Measurements from ENCODE around the gene DNAJC11. TPM values are rescaled to one million over a fixed set of nuclear protein-coding genes. Genes with fewer than 3 reads are reported as not detected.
"Not testable (repeated sequence)": the region's sequence is repeated elsewhere in the genome, so short reads cannot be mapped to it uniquely, and the experiment has no call there.

DNAJC11 gene
- total RNA-seq, 2 donors from 2014 or later: 64.7 to 71.1 TPM

DNA sequence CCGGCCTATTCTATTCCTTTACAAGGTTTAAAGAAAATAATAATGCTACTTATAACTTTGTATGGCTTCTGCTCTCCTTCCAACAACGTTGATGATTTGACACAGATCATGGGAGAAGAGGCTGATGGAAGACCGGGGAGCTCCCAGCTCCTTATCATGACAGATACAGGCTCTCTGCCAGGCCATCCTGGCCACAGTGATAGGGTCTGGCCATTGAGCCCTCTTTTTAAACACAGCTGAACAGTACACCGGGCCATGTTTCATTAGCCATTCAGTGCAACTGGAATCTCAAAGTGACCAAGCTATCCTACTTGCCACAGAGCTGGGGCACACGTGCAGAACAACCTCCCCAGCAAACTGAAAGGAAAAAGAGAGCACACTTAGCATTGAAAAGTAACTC is 34.9 kb downstream of the DNAJC11 start:
- no peak overlapping the region for H3K27ac Mint-ChIP-seq
- H3K9ac ChIP-seq (ENCODE audit: extremely low read depth, low read length, poor library complexity, severe bottlenecking): no peak overlapping the region
- H3K27me3 Mint-ChIP-seq (ENCODE audit: insufficient read depth): no peaks in the 10 kb centered on the region
- no peaks in the 10 kb centered on the region for H3K27me3 ChIP-seq (ENCODE audit: control insufficient read depth, insufficient read depth, low read length, poor library complexity, severe bottlenecking)
- H3K4me3 Mint-ChIP-seq: no peak overlapping the region
- peaks cover 74% of the 10 kb centered on the region for H3K36me3 ChIP-seq (ENCODE audit: control insufficient read depth, insufficient read depth, low read length)
- no peaks in the 10 kb centered on the region for H3K4me1 Mint-ChIP-seq
- no peak for DNase-seq
- TF ChIP-seq, protein P1, sequence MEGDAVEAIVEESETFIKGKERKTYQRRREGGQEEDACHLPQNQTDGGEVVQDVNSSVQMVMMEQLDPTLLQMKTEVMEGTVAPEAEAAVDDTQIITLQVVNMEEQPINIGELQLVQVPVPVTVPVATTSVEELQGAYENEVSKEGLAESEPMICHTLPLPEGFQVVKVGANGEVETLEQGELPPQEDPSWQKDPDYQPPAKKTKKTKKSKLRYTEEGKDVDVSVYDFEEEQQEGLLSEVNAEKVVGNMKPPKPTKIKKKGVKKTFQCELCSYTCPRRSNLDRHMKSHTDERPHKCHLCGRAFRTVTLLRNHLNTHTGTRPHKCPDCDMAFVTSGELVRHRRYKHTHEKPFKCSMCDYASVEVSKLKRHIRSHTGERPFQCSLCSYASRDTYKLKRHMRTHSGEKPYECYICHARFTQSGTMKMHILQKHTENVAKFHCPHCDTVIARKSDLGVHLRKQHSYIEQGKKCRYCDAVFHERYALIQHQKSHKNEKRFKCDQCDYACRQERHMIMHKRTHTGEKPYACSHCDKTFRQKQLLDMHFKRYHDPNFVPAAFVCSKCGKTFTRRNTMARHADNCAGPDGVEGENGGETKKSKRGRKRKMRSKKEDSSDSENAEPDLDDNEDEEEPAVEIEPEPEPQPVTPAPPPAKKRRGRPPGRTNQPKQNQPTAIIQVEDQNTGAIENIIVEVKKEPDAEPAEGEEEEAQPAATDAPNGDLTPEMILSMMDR (conservative IDR thresholded peaks at IDR 0.05): no peak
- peaks cover 3% of the 10 kb centered on the region for H3K9me3 Mint-ChIP-seq
- no peak overlapping the region for H3K4me3 ChIP-seq (ENCODE audit: low read length)
- H3K4me1 ChIP-seq (ENCODE audit: control insufficient read depth, insufficient read depth, low read length): no peaks in the 10 kb centered on the region
- no peaks in the 10 kb centered on the region for H3K9me3 ChIP-seq (ENCODE audit: control insufficient read depth, low read length)
- 96 to 97% methylated on average over 3 to 5 of the region's 5 CpGs for WGBS, 2 experiments (ENCODE audit: insufficient coverage in 1 of 2, insufficient read length in 1 of 2)
- no peak overlapping the region for H3K27ac ChIP-seq (ENCODE audit: low read depth, low read length)
- H3K36me3 Mint-ChIP-seq (ENCODE audit: low read depth): peaks cover 78% of the 10 kb centered on the region

GRCh38 chr1:6662468-6662867 is 39.1 kb downstream of the DNAJC11 start:
- not testable (repeated sequence) for H3K27ac ChIP-seq (ENCODE audit: low read depth, low read length); H3K4me1 ChIP-seq (ENCODE audit: control insufficient read depth, insufficient read depth, low read length); H3K4me1 Mint-ChIP-seq; H3K27me3 Mint-ChIP-seq (ENCODE audit: insufficient read depth); H3K4me3 Mint-ChIP-seq; H3K27ac Mint-ChIP-seq; H3K27me3 ChIP-seq (ENCODE audit: control insufficient read depth, insufficient read depth, low read length, poor library complexity, severe bottlenecking); H3K9me3 ChIP-seq (ENCODE audit: control insufficient read depth, low read length); H3K9ac ChIP-seq (ENCODE audit: extremely low read depth, low read length, poor library complexity, severe bottlenecking); H3K4me3 ChIP-seq (ENCODE audit: low read length); H3K9me3 Mint-ChIP-seq; DNase-seq
- 92 to 95% methylated on average over 5 to 7 of the region's 7 CpGs for WGBS, 2 experiments (ENCODE audit: insufficient coverage in 1 of 2, insufficient read length in 1 of 2)
- peaks cover 48% of the 10 kb centered on the region for H3K36me3 ChIP-seq (ENCODE audit: control insufficient read depth, insufficient read depth, low read length)
- peaks cover 59% of the 10 kb centered on the region for H3K36me3 Mint-ChIP-seq (ENCODE audit: low read depth)

GRCh38 chr1:6660415-6661049 is 41.1 kb downstream of the DNAJC11 start:
- Histone ChIP-seq H3K4me3 (ENCODE audit: low read length) (no peak overlapping the region), H3K4me1 (ENCODE audit: control insufficient read depth, insufficient read depth, low read length) (no peaks in the 10 kb centered on the region), H3K27me3 (ENCODE audit: control insufficient read depth, insufficient read depth, low read length, poor library complexity, severe bottlenecking) (no peaks in the 10 kb centered on the region), H3K36me3 (ENCODE audit: control insufficient read depth, insufficient read depth, low read length) (peaks cover 32% of the 10 kb centered on the region), H3K27ac (ENCODE audit: low read depth, low read length) (no peak overlapping the region), H3K9ac (ENCODE audit: extremely low read depth, low read length, poor library complexity, severe bottlenecking) (no peak overlapping the region), H3K9me3 (ENCODE audit: control insufficient read depth, low read length) (no peaks in the 10 kb centered on the region)
- H3K27me3 Mint-ChIP-seq (ENCODE audit: insufficient read depth): no peaks in the 10 kb centered on the region
- TF ChIP-seq, protein P1 (conservative IDR thresholded peaks at IDR 0.05): no peak
- H3K9me3 Mint-ChIP-seq: no peaks in the 10 kb centered on the region
- H3K36me3 Mint-ChIP-seq (ENCODE audit: low read depth): peaks cover 43% of the 10 kb centered on the region
- no peak for DNase-seq
- H3K4me3 Mint-ChIP-seq: no peak overlapping the region
- 96% methylated on average over 5 to 7 of the region's 7 CpGs for WGBS, 2 experiments (ENCODE audit: insufficient coverage in 1 of 2, insufficient read length in 1 of 2)
- H3K4me1 Mint-ChIP-seq: no peaks in the 10 kb centered on the region
- H3K27ac Mint-ChIP-seq: no peak overlapping the region

All from endodermal cell (in vitro differentiated cells).